GM12873 (cell line): Measurements from ENCODE around the gene ZNF438.

Source experiments
- CTCF ChIP-seq: IDR thresholded peaks from 2 replicates; pipeline ENCODE4 v1.5.1; 2012; ENCODE audit warnings: low read depth, mild to moderate bottlenecking, moderate library complexity, low read length, control low read depth; ENCODE audit not compliant: insufficient read depth; ENCODE audit errors: missing control alignments

ZNF438 gene

GRCh38 chr10:30987463-30987862 lies 44.2 kb downstream of the ZNF438 start:
- TF ChIP-seq CTCF, result no peak

- TF ChIP-seq CTCF, result no peak
These were observed 45.6 kb downstream of the ZNF438 start for GRCh38 chr10:30986053-30986555.

- TF ChIP-seq CTCF, result no peak
These were observed 46.2 kb downstream of the ZNF438 start for GRCh38 chr10:30985512-30985911.

GRCh38 chr10:30984563-30985328 lies 46.9 kb downstream of the ZNF438 start:
- no peak for TF ChIP-seq CTCF

GRCh38 chr10:30980951-30981616 lies 50.6 kb downstream of the ZNF438 start:
- TF ChIP-seq CTCF, result no peak

GRCh38 chr10:30979956-30980355 lies 51.7 kb downstream of the ZNF438 start:
- TF ChIP-seq CTCF, result no peak

- TF ChIP-seq CTCF, result no peak
These were observed 52.8 kb downstream of the ZNF438 start for GRCh38 chr10:30978843-30979242.
